Measurements from ENCODE around the gene CNTN4. TPM values are rescaled to one million over a fixed set of nuclear protein-coding genes. Genes with fewer than 3 reads are reported as not detected.

The CNTN4 gene
- total RNA-seq, 1 experiment from 2014 or later = 1.6 TPM

- Histone ChIP-seq H4K91ac (ENCODE audit: insufficient read length, low read depth, low read length) (no peak overlapping the region), H3K9ac (ENCODE audit: extremely low read depth, insufficient read length, low read length) (no peak overlapping the region), H2BK5ac (ENCODE audit: insufficient read length, low read length) (no peak overlapping the region), H3K4me2 (ENCODE audit: insufficient read depth, insufficient read length, low read length) (no peak overlapping the region), H2BK120ac (ENCODE audit: low read depth, low read length, poor library complexity, severe bottlenecking) (no peak overlapping the region), H3K23me2 (ENCODE audit: insufficient read length, low read depth, low read length, poor library complexity, severe bottlenecking) (no peaks in the 10 kb centered on the region), H3K79me2 (ENCODE audit: insufficient read depth, low read length) (no peaks in the 10 kb centered on the region), H2AFZ (ENCODE audit: low read length) (no peak overlapping the region), H4K20me1 (ENCODE audit: control insufficient read depth, insufficient read depth, insufficient read length) (no peaks in the 10 kb centered on the region), H3K79me1 (ENCODE audit: insufficient read depth, low read depth, low read length, poor library complexity, severe bottlenecking) (no peaks in the 10 kb centered on the region), H2BK12ac (ENCODE audit: insufficient read length, low read depth, low read length) (no peak overlapping the region), H3K23ac (ENCODE audit: insufficient read length, low read depth, low read length) (no peak overlapping the region), H3K18ac (ENCODE audit: insufficient read length, low read depth, low read length) (no peak overlapping the region), H4K8ac (replicated peaks; ENCODE audit: insufficient read length, low read depth, low read length) (no peak overlapping the region), H2BK20ac (ENCODE audit: low read depth, low read length, poor library complexity, severe bottlenecking) (no peak overlapping the region), H3K4ac (ENCODE audit: low read depth, low read length) (no peak overlapping the region), H3K14ac (ENCODE audit: insufficient read depth, low read length) (no peak overlapping the region; the same call in 1 of the 2 replicates), H3K27ac (ENCODE audit: insufficient read length, low read depth, low read length) (no peak overlapping the region), H3K56ac (ENCODE audit: insufficient read length, low read depth, low read length) (no peak overlapping the region), H2AK5ac (ENCODE audit: insufficient read length, low read length) (no peak overlapping the region), H3K27me3 (ENCODE audit: insufficient read depth, low read length) (no peaks in the 10 kb centered on the region), H3K9me3 (ENCODE audit: control insufficient read depth, low read depth, low read length) (no peaks in the 10 kb centered on the region), H4K5ac (ENCODE audit: insufficient read length, low read depth, low read length) (no peak overlapping the region), H3K4me1 (ENCODE audit: insufficient read depth, low read length) (no peaks in the 10 kb centered on the region), H2BK15ac (ENCODE audit: low read depth, low read length) (no peak overlapping the region), H3T11ph (ENCODE audit: low read length) (no peak overlapping the region)
- WGBS (ENCODE audit: extremely low coverage, insufficient read length, low lambda C conversion rate) = no CpG with 5 or more reads among the region's 1 CpG
- DNase-seq = no peak
- Mint-ChIP-seq H3K4me3 (no peak overlapping the region), H3K4me1 (no peaks in the 10 kb centered on the region), H3K9me3 (no peaks in the 10 kb centered on the region), H3K36me3 (ENCODE audit: insufficient read depth in 1 of 3, low read depth in 3 of 3) (no peaks in the 10 kb centered on the region), H3K27ac (no peak overlapping the region), H3K27me3 (ENCODE audit: low read depth) (peaks cover 2% of the 10 kb centered on the region; the same call in 1 of the 2 replicates)
- TF ChIP-seq, protein P1, sequence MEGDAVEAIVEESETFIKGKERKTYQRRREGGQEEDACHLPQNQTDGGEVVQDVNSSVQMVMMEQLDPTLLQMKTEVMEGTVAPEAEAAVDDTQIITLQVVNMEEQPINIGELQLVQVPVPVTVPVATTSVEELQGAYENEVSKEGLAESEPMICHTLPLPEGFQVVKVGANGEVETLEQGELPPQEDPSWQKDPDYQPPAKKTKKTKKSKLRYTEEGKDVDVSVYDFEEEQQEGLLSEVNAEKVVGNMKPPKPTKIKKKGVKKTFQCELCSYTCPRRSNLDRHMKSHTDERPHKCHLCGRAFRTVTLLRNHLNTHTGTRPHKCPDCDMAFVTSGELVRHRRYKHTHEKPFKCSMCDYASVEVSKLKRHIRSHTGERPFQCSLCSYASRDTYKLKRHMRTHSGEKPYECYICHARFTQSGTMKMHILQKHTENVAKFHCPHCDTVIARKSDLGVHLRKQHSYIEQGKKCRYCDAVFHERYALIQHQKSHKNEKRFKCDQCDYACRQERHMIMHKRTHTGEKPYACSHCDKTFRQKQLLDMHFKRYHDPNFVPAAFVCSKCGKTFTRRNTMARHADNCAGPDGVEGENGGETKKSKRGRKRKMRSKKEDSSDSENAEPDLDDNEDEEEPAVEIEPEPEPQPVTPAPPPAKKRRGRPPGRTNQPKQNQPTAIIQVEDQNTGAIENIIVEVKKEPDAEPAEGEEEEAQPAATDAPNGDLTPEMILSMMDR (conservative IDR thresholded peaks at IDR 0.05) = no peak
Measured at GRCh38 chr3:2944628-2945027, 846.0 kb downstream of the CNTN4 start.

Measured in H9 (cell line).